T-helper 17 cell (primary cell): ENCODE results near the gene HOATZ. TPM values are rescaled to one million over a fixed set of nuclear protein-coding genes. Genes with fewer than 3 reads are reported as not detected.

Source experiments
- ATAC-seq: fragments of 150-1000 bp; cut with Tn5 transposase; 2 replicates; pipeline ENCODE4 v1.10.0; 2021; ENCODE audit warnings: mild to moderate bottlenecking, moderate library complexity
- DNase-seq, 3 donors: peaks; one replicate each; pipeline versions ENCODE4 v3.0.0 to v3.0.0-alpha.2; 2020 to 2021
- H3K9me3 ChIP-seq: one replicate; pipeline ENCODE4 v1.7.0; 2013; ENCODE audit warnings: low read length, mild to moderate bottlenecking; ENCODE audit not compliant: control insufficient read depth, poor library complexity, severe bottlenecking
- H3K27ac Mint-ChIP-seq: one replicate; pipeline ENCODE4 v1.8.0; 2022; ENCODE audit warnings: mild to moderate bottlenecking, moderate library complexity, mixed read lengths
- H3K27me3 Mint-ChIP-seq: one replicate; pipeline ENCODE4 v1.8.0; 2022; ENCODE audit warnings: mixed read lengths
- H3K36me3 Mint-ChIP-seq: one replicate; pipeline ENCODE4 v1.8.0; 2022; ENCODE audit warnings: low read depth, mixed read lengths
- H3K4me1 Mint-ChIP-seq: one replicate; pipeline ENCODE4 v1.8.0; 2022; ENCODE audit warnings: mild to moderate bottlenecking, mixed read lengths
- H3K4me3 Mint-ChIP-seq: one replicate; pipeline ENCODE4 v1.8.0; 2022; ENCODE audit warnings: mild to moderate bottlenecking, moderate library complexity, mixed read lengths
- total RNA-seq, 4 donors: library from RNA in 2 of 4; stranded (reverse) in 2 of 4; gene quantifications; one replicate each; pipeline ENCODE4 v1.2.3 and lab custom pipeline; 2022 to 2026

Gene HOATZ
- total RNA-seq, 2 donors from 2014 or later: not detected

GRCh38 chr11:111527279-111527678, 12.7 kb downstream of the HOATZ start:
- no peak overlapping the region for H3K27ac Mint-ChIP-seq
- no peaks in the 10 kb centered on the region for H3K9me3 ChIP-seq
- peaks cover 20% of the 10 kb centered on the region for H3K27me3 Mint-ChIP-seq
- H3K4me3 Mint-ChIP-seq: no peak overlapping the region
- H3K36me3 Mint-ChIP-seq: no peaks in the 10 kb centered on the region
- peaks cover 11% of the 10 kb centered on the region for H3K4me1 Mint-ChIP-seq
- ATAC-seq (no peak), DNase-seq (no peak)

- H3K36me3 Mint-ChIP-seq: no peaks in the 10 kb centered on the region
- peaks cover 11% of the 10 kb centered on the region for H3K4me1 Mint-ChIP-seq
- no peaks in the 10 kb centered on the region for H3K9me3 ChIP-seq
- ATAC-seq (peak; percentile 64), DNase-seq (no peak)
- H3K27me3 Mint-ChIP-seq: peaks cover 16% of the 10 kb centered on the region
- no peak overlapping the region for H3K27ac Mint-ChIP-seq
- no peak overlapping the region for H3K4me3 Mint-ChIP-seq
These were observed 14.0 kb downstream of the HOATZ start for GRCh38 chr11:111528557-111528956.

GRCh38 chr11:111530091-111530490, 15.5 kb downstream of the HOATZ start:
- Mint-ChIP-seq H3K36me3 (no peaks in the 10 kb centered on the region), H3K4me1 (peaks cover 11% of the 10 kb centered on the region), H3K27ac (no peak overlapping the region), H3K4me3 (no peak overlapping the region), H3K27me3 (peaks cover 22% of the 10 kb centered on the region)
- ATAC-seq (no peak), DNase-seq (no peak)
- H3K9me3 ChIP-seq: no peaks in the 10 kb centered on the region

GRCh38 chr11:111531136-111531535, 16.6 kb downstream of the HOATZ start:
- DNase-seq (no peak), ATAC-seq (no peak)
- Mint-ChIP-seq H3K4me1 (peaks cover 11% of the 10 kb centered on the region), H3K27me3 (peaks cover 32% of the 10 kb centered on the region), H3K27ac (no peak overlapping the region), H3K4me3 (no peak overlapping the region), H3K36me3 (no peaks in the 10 kb centered on the region)
- no peaks in the 10 kb centered on the region for H3K9me3 ChIP-seq

GRCh38 chr11:111531687-111532364, 17.2 kb downstream of the HOATZ start:
- no peak overlapping the region for H3K4me3 Mint-ChIP-seq
- H3K27me3 Mint-ChIP-seq: peaks cover 39% of the 10 kb centered on the region
- DNase-seq (no peak), ATAC-seq (peak; percentile 76)
- H3K4me1 Mint-ChIP-seq: peaks cover 11% of the 10 kb centered on the region
- no peaks in the 10 kb centered on the region for H3K9me3 ChIP-seq
- no peaks in the 10 kb centered on the region for H3K36me3 Mint-ChIP-seq
- no peak overlapping the region for H3K27ac Mint-ChIP-seq

- H3K4me1 Mint-ChIP-seq: peaks cover 11% of the 10 kb centered on the region
- no peak overlapping the region for H3K4me3 Mint-ChIP-seq
- peaks cover 44% of the 10 kb centered on the region for H3K27me3 Mint-ChIP-seq
- ATAC-seq (no peak), DNase-seq (no peak)
- H3K36me3 Mint-ChIP-seq: no peaks in the 10 kb centered on the region
- H3K9me3 ChIP-seq: no peaks in the 10 kb centered on the region
- no peak overlapping the region for H3K27ac Mint-ChIP-seq
These were observed 17.8 kb downstream of the HOATZ start for GRCh38 chr11:111532365-111532709.

- no peaks in the 10 kb centered on the region for H3K36me3 Mint-ChIP-seq
- ATAC-seq: no peak
- peaks cover 73% of the 10 kb centered on the region for H3K27me3 Mint-ChIP-seq
- H3K27ac Mint-ChIP-seq: no peak overlapping the region
- peaks cover 5% of the 10 kb centered on the region for H3K4me1 Mint-ChIP-seq
- no peak for DNase-seq
- no peaks in the 10 kb centered on the region for H3K9me3 ChIP-seq
- no peak overlapping the region for H3K4me3 Mint-ChIP-seq
These were observed 20.7 kb downstream of the HOATZ start for GRCh38 chr11:111535281-111535680.

- no peaks in the 10 kb centered on the region for H3K36me3 Mint-ChIP-seq
- DNase-seq: no peak
- peaks cover 7% of the 10 kb centered on the region for H3K4me1 Mint-ChIP-seq
- H3K9me3 ChIP-seq: no peaks in the 10 kb centered on the region
- no peak for ATAC-seq
- H3K27ac Mint-ChIP-seq: no peak overlapping the region
- H3K4me3 Mint-ChIP-seq: no peak overlapping the region
- peaks cover 81% of the 10 kb centered on the region for H3K27me3 Mint-ChIP-seq
These were observed 22.8 kb downstream of the HOATZ start for GRCh38 chr11:111537336-111537860.

- ATAC-seq (no peak), DNase-seq (no peak)
- no peak overlapping the region for H3K4me3 Mint-ChIP-seq
- H3K27ac Mint-ChIP-seq: no peak overlapping the region
- H3K9me3 ChIP-seq: no peaks in the 10 kb centered on the region
- H3K4me1 Mint-ChIP-seq: peaks cover 7% of the 10 kb centered on the region
- peaks cover 88% of the 10 kb centered on the region for H3K27me3 Mint-ChIP-seq
- no peaks in the 10 kb centered on the region for H3K36me3 Mint-ChIP-seq
These were observed 24.0 kb downstream of the HOATZ start for GRCh38 chr11:111538407-111539114.

- H3K36me3 Mint-ChIP-seq: no peaks in the 10 kb centered on the region
- H3K9me3 ChIP-seq: no peaks in the 10 kb centered on the region
- H3K27me3 Mint-ChIP-seq: peaks cover 88% of the 10 kb centered on the region
- peak overlapping the region; percentile 56 for H3K4me3 Mint-ChIP-seq
- no peak overlapping the region for H3K27ac Mint-ChIP-seq
- peaks cover 7% of the 10 kb centered on the region for H3K4me1 Mint-ChIP-seq
- ATAC-seq: peak; percentile 24
- no peak for DNase-seq
These were observed 25.0 kb downstream of the HOATZ start for GRCh38 chr11:111539426-111540113.

- peaks cover 7% of the 10 kb centered on the region for H3K4me1 Mint-ChIP-seq
- H3K27me3 Mint-ChIP-seq: peaks cover 85% of the 10 kb centered on the region
- H3K27ac Mint-ChIP-seq: no peak within 1 kb of the TSS
- ATAC-seq: peak; percentile 45
- peak in 2 of 3 donors; percentile 11 to 29 for DNase-seq
- peak within 1 kb of the TSS; percentile 90 for H3K4me3 Mint-ChIP-seq
- H3K36me3 Mint-ChIP-seq: no peaks in the 10 kb centered on the region
- no peaks in the 10 kb centered on the region for H3K9me3 ChIP-seq
These were observed 25.7 kb downstream of the HOATZ start, which contains the start of gene LAYN for GRCh38 chr11:111540114-111540936. Gene LAYN, plus strand, starts transcription at chr11:111540720. Its CDS starts 124 bp downstream, at chr11:111540844.

- Mint-ChIP-seq H3K27me3 (peaks cover 85% of the 10 kb centered on the region), H3K27ac (no peak overlapping the region), H3K36me3 (no peaks in the 10 kb centered on the region), H3K4me1 (peaks cover 4% of the 10 kb centered on the region), H3K4me3 (peak overlapping the region; percentile 39)
- DNase-seq (no peak), ATAC-seq (peak; percentile 5)
- H3K9me3 ChIP-seq: no peaks in the 10 kb centered on the region
These were observed 26.3 kb downstream of the HOATZ start for GRCh38 chr11:111540937-111541253.
